ENCODE measurements around the gene TRIM43.

DNA sequence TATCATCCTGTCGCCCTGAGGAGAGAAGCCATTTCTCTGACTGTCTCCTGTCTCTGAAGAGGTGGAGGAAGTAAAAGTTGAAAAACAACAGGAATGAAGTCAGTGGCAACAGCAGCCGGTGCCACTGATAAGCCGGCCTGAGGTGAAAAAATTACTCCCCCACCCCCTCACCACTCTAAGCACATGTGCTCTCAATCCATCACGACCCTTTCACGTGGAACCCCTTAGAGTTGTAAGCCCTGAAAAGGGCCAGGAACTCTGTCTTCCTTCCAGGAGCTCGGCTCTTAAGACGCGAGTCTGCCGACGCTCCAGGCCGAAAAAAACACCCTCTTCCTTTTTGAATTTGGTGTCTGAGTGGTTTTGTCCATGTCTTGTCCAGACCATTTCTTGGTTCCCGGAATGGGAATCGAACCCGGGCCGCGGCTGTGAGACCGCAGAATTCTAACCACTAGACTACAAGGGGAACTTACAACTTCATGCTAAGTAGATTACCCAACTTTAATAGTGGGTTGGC, 40.7 kb upstream of the TRIM43 start:
- TF ChIP-seq, protein P1, sequence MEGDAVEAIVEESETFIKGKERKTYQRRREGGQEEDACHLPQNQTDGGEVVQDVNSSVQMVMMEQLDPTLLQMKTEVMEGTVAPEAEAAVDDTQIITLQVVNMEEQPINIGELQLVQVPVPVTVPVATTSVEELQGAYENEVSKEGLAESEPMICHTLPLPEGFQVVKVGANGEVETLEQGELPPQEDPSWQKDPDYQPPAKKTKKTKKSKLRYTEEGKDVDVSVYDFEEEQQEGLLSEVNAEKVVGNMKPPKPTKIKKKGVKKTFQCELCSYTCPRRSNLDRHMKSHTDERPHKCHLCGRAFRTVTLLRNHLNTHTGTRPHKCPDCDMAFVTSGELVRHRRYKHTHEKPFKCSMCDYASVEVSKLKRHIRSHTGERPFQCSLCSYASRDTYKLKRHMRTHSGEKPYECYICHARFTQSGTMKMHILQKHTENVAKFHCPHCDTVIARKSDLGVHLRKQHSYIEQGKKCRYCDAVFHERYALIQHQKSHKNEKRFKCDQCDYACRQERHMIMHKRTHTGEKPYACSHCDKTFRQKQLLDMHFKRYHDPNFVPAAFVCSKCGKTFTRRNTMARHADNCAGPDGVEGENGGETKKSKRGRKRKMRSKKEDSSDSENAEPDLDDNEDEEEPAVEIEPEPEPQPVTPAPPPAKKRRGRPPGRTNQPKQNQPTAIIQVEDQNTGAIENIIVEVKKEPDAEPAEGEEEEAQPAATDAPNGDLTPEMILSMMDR (IDR thresholded peaks at IDR 0.05): no peak
- no peak for TF ChIP-seq POLR2AphosphoS5 (IDR thresholded peaks at IDR 0.05)
